GM12872 (cell line): ENCODE data around the gene HECA.

Experiments
- CTCF ChIP-seq: IDR thresholded peaks from 3 replicates; pipeline ENCODE4 v1.5.1; 2011; ENCODE audit warnings: low read depth, mild to moderate bottlenecking, low read length, moderate library complexity; ENCODE audit not compliant: insufficient read depth

Gene HECA

GRCh38 chr6:139112561-139112960, 22.3 kb upstream of the HECA start:
- no peak for TF ChIP-seq CTCF

GRCh38 chr6:139114746-139115145, 20.1 kb upstream of the HECA start:
- TF ChIP-seq CTCF = no peak

GRCh38 chr6:139115989-139116758, 18.7 kb upstream of the HECA start:
- TF ChIP-seq CTCF = no peak

DNA sequence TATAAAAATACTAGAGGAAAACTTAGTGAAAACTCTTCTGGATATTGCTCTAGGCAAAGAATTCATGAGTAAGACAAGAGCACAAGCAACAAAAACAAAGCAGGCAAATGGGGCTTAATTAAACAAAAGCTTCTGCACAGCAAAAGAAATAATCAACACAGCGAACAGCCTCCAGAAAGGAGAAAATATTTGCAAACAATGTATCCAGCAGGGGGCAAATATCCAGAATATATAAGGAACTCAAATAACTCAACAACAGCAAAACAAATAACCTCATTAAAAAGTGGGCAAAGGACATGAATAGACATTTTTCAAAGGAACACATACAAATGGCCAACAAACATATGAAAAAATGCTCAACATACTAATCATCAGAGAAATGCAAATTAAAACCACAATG, 17.1 kb upstream of the HECA start:
- 0 out of 3 replicates have a peak, but pooled peaks have one; percentile 11 for TF ChIP-seq CTCF

DNA sequence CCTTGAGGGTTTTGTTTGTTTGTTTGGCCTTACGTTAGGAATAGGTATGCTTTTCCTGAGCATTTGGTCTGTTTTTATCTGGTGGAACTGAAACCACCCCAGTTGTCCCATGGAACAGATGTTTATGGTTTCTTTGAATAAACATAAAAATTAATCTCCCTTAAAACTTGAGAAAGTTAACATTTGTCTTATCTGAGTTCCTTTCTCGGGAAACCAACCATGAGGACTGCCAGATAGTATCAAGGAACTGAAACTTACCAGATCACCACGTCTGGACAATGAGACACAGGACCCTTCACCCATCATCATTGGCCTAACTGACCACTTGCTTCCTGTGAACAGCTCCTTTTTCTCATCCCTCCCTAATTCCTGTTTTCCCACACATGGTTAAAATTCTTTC, 15.3 kb upstream of the HECA start:
- TF ChIP-seq CTCF = no peak

DNA sequence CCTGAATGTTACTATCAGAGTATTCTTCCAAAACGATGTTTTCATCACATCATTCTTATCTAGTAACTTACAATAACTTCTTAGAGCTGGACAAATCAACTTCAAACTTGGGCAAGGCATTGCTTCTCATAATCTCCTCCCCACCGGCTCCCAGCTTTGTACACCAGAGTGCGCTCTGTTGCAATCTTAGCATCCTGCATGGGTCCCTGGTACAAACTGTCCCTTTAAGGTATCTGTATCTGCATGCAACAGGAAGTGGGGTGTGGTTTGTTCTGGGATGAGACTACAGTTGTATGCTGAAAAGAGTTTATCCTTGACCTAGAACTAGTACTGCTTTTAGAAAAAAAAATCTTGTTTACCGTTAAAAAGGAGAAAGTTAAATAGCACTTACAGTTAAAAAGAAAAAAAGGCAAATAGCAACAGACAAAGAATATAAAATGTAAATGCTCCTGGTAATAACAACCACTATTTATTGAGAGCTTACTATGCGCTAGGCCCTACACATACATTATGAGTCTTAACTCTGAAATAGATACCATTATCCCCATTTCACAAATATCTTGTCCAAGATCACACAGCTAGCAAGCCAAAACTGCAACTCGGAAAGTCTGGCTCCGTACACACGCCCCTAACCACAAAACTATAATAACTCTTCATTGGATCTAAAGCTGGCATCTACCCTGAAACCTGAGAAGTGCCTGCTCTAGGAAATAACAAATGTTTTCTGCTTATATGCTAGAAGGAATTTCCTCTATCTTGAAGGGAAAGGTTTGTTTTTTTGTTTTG, 9.8 kb upstream of the HECA start:
- peak; percentile 60 for TF ChIP-seq CTCF

- no peak for TF ChIP-seq CTCF
Observed at GRCh38 chr6:139126255-139126654, 8.6 kb upstream of the HECA start.
